ENCODE measurements around the gene ZNF230.

DNA sequence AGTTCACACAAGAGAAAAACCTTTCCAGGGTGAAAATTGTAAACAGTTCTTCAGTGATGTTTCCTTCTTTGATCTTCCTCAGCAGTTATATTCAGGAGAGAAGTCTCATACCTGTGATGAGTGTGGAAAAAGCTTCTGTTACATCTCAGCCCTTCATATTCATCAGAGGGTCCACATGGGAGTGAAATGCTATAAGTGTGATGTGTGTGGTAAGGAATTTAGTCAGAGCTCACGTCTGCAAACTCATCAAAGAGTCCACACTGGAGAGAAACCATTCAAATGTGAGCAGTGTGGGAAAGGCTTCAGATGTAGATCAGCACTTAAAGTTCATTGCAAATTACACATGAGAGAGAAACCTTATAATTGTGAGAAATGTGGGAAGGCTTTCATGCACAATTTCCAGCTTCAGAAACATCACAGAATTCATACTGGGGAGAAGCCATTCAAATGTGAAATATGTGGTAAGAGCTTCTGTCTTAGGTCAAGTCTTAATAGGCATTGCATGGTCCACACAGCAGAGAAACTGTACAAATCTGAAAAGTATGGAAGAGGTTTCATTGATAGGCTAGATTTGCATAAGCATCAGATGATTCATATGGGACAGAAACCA, 29.3 kb downstream of the ZNF230 start:
- TF ChIP-seq, protein P1, sequence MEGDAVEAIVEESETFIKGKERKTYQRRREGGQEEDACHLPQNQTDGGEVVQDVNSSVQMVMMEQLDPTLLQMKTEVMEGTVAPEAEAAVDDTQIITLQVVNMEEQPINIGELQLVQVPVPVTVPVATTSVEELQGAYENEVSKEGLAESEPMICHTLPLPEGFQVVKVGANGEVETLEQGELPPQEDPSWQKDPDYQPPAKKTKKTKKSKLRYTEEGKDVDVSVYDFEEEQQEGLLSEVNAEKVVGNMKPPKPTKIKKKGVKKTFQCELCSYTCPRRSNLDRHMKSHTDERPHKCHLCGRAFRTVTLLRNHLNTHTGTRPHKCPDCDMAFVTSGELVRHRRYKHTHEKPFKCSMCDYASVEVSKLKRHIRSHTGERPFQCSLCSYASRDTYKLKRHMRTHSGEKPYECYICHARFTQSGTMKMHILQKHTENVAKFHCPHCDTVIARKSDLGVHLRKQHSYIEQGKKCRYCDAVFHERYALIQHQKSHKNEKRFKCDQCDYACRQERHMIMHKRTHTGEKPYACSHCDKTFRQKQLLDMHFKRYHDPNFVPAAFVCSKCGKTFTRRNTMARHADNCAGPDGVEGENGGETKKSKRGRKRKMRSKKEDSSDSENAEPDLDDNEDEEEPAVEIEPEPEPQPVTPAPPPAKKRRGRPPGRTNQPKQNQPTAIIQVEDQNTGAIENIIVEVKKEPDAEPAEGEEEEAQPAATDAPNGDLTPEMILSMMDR (IDR thresholded peaks at IDR 0.05), result no peak
- no peak for TF ChIP-seq POLR2A (IDR thresholded peaks at IDR 0.05)
- no peak for TF ChIP-seq POLR2AphosphoS5 (IDR thresholded peaks at IDR 0.05)

Measured in gastroesophageal sphincter (tissue), 3 donors.